PC-9 (cell line): ENCODE results near the gene CTAG1A. TPM values are rescaled to one million over a fixed set of nuclear protein-coding genes. Genes with fewer than 3 reads are reported as not detected.

Source experiments
- BruUV-seq: library from RNA; stranded (reverse); fragments of 400-500 nt; replicated peaks from 2 replicates; lab custom pipeline; 2021; lab: Mats Ljungman, UMichigan
- CTCF ChIA-PET: fragments of 300-600 bp; sonication (Branson Sonifier 250); formaldehyde crosslinking; loops from one replicate; lab custom pipeline; 2022; ENCODE audit warnings: antibody characterized with exemption; lab: Charles Lee
- POLR2A ChIA-PET: fragments of 300-600 bp; sonication (Branson Sonifier 250); formaldehyde crosslinking; loops from one replicate; lab custom pipeline; 2022; ENCODE audit warnings: antibody characterized with exemption; ENCODE audit not compliant: unreplicated experiment; lab: Charles Lee
- DNase-seq, 2 experiments: peaks; one replicate each; pipeline versions ENCODE4 v3.0.0 to v3.0.0-alpha.2; 2015 to 2022; ENCODE audit warnings: mixed read lengths in 1 of 2
- H2AFZ ChIP-seq: fragments of 200-600 bp; sonication (generic); 2 replicates; pipeline ENCODE4 v1.8.1; 2017; ENCODE audit warnings: antibody characterized with exemption
- H3F3A ChIP-seq: fragments of 200-600 bp; sonication (generic); 2 replicates; pipeline ENCODE4 v1.8.1; 2017; ENCODE audit warnings: antibody characterized with exemption, mild to moderate bottlenecking, low read depth; ENCODE audit not compliant: insufficient read depth
- H3K27ac ChIP-seq: fragments of 200-600 bp; sonication (generic); 2 replicates; pipeline ENCODE4 v1.6.1; 2016; ENCODE audit warnings: mixed run types
- H3K27me3 ChIP-seq: fragments of 200-600 bp; sonication (generic); 2 replicates; pipeline ENCODE4 v1.6.1; 2016; ENCODE audit warnings: low read depth, mixed run types; ENCODE audit not compliant: insufficient read depth
- H3K36me3 ChIP-seq: fragments of 200-600 bp; sonication (generic); 2 replicates; pipeline ENCODE4 v1.6.1; 2016; ENCODE audit warnings: low read depth, mixed run types
- H3K4me1 ChIP-seq: fragments of 200-600 bp; sonication (generic); replicated peaks from 2 replicates; pipeline ENCODE4 v1.6.1; 2016; ENCODE audit warnings: mixed run types; ENCODE audit not compliant: insufficient read depth
- H3K4me2 ChIP-seq: fragments of 200-600 bp; sonication (generic); 2 replicates; pipeline ENCODE4 v1.6.1; 2017; ENCODE audit warnings: mixed run types
- H3K4me3 ChIP-seq: fragments of 200-600 bp; sonication (generic); 2 replicates; pipeline ENCODE4 v1.6.1; 2016; ENCODE audit warnings: mixed run types
- H3K79me2 ChIP-seq: fragments of 200-600 bp; sonication (generic); 2 replicates; pipeline ENCODE4 v1.6.1; 2017; ENCODE audit warnings: low read depth, mixed run types
- H3K9me2 ChIP-seq: fragments of 200-600 bp; sonication (generic); 2 replicates; pipeline ENCODE4 v1.8.1; 2017; ENCODE audit warnings: mild to moderate bottlenecking; ENCODE audit not compliant: insufficient read depth
- H3K9me3 ChIP-seq: fragments of 200-600 bp; sonication (generic); 2 replicates; pipeline ENCODE4 v1.8.1; 2016; ENCODE audit warnings: low read depth; ENCODE audit not compliant: insufficient read depth
- H4K20me1 ChIP-seq: fragments of 200-600 bp; sonication (generic); 2 replicates; pipeline ENCODE4 v1.8.1; 2017; ENCODE audit not compliant: insufficient read depth
- CTCF ChIP-seq: fragments of 200-600 bp; sonication (generic); conservative IDR thresholded peaks from 2 replicates; pipeline ENCODE4 v1.6.1; 2017; ENCODE audit warnings: mixed run types, antibody characterized with exemption, mild to moderate bottlenecking, moderate library complexity
- EZH2 ChIP-seq: fragments of 200-600 bp; sonication (generic); IDR thresholded peaks from 2 replicates; pipeline ENCODE4 v1.8.0; 2017; ENCODE audit warnings: antibody characterized with exemption, low read depth
- intact Hi-C: fragments of 100-400 bp; cut with micrococcal nuclease; formaldehyde crosslinking; loops from one replicate; pipeline ENCODE4 v1.10.0; 2022; ENCODE audit not compliant: unreplicated experiment
- total RNA-seq: library from RNA; stranded (reverse); gene quantifications from 2 replicates; pipeline ENCODE4 v1.2.3, GENCODE V29; 2021

Gene CTAG1A
- total RNA-seq, 1 experiment from 2014 or later, result not detected

DNA sequence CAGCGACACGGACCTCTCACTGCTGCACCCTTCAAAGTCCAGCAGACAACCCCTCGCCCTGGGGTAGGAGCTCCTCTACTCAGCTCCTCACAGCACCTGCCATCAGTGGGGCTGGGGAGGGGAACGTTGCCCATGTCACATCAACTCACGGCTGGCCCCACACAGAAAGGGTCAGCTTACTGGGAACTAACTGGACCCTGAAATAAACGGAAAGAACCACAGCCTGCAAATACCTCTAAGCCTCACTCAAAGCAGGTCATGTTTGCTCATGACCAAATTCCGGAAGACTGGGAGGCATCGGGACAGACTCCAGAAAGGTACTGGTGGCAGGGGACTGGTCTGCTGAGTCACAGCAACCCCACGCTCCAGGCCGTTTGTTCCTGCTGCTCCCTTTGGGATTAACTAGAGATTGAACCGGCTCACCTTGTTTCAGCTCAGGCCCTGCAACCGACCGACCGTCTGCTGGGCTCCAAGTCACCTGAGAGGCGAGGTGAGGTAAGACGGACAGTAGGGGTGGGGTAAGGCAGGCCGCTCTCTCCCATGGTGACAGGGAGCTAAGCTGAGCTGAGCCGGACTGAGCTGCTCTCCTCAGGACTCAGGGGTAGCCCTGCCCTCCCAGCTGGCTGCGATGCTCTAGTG lies 43.9 kb upstream of the CTAG1A start:
- H3K4me1 ChIP-seq, result peaks cover 58% of the 10 kb centered on the region
- CTCF ChIA-PET, result interaction anchor here (1.0 kb wide), 1 partner anchor 168 kb away, joined by 3 read pairs; no protein-coding TSS in a partner anchor
- peak overlapping the region; percentile 99 for H3K4me2 ChIP-seq

DNA sequence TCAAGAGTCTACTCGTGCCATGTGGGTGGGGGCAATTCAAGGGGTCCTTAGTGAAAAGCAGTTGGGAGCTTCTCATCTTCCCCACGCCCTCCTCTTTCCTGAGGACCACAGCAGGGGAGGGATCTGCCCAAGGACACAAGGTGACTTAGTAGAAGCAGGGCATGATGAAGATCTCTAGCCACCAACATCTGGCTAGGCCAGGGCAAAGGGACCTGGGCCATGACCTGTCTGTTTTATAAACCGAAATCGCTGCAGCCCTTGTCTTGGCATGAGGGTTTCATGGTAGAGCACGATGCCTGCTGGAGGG lies 43.4 kb upstream of the CTAG1A start:
- Histone ChIP-seq H3K4me2 (peak overlapping the region; percentile 99), H2AFZ (no peak overlapping the region), H4K20me1 (peaks cover 8% of the 10 kb centered on the region), H3K36me3 (peaks cover 45% of the 10 kb centered on the region), H3K27me3 (no peaks in the 10 kb centered on the region), H3K79me2 (peaks cover 83% of the 10 kb centered on the region), H3K4me1 (peaks cover 58% of the 10 kb centered on the region), H3K9me2 (no peaks in the 10 kb centered on the region), H3K27ac (peak overlapping the region; percentile 100), H3K4me3 (peak overlapping the region; percentile 52; the same call in 1 of the 2 replicates), H3F3A (peaks cover 94% of the 10 kb centered on the region), H3K9me3 (no peaks in the 10 kb centered on the region)
- TF ChIP-seq EZH2 (no peak), CTCF (no peak)
- no TSS peak for BruUV-seq
- intact Hi-C loops, result loop anchor here (1.0 kb wide), 1 partner anchor 51 kb away; the partner anchor contains the start of gene SLC10A3
- POLR2A ChIA-PET, result interaction anchor here (0.5 to 2.0 kb wide), 8 partner anchors 10 to 176 kb away, joined by 3 to 18 read pairs (median 8); partner anchors contain the start of gene SLC10A3
- CTCF ChIA-PET, result interaction anchor here (1.0 kb wide), 1 partner anchor 168 kb away, joined by 3 read pairs; no protein-coding TSS in a partner anchor
- DNase-seq, result no peak

More for the DNA sequence above, 43.9 kb upstream of the CTAG1A start:
- peak overlapping the region; percentile 100 for H3K27ac ChIP-seq
- TF ChIP-seq EZH2, result no peak
- peak overlapping the region; percentile 52; the same call in 1 of the 2 replicates for H3K4me3 ChIP-seq
- H3K36me3 ChIP-seq, result peaks cover 42% of the 10 kb centered on the region
- H4K20me1 ChIP-seq, result peaks cover 8% of the 10 kb centered on the region
- no TSS peak for BruUV-seq
- H3K9me3 ChIP-seq, result no peaks in the 10 kb centered on the region
- POLR2A ChIA-PET, result interaction anchor here (0.5 to 2.0 kb wide), 11 partner anchors 9 to 176 kb away, joined by 3 to 18 read pairs (median 7); partner anchors contain the start of gene SLC10A3
- intact Hi-C loops, result loop anchor here (1.0 kb wide), 1 partner anchor 51 kb away; the partner anchor contains the start of gene SLC10A3
- H3K79me2 ChIP-seq, result peaks cover 83% of the 10 kb centered on the region
- no peaks in the 10 kb centered on the region for H3K27me3 ChIP-seq
- DNase-seq, result peak; percentile 93 to 97
- peaks cover 94% of the 10 kb centered on the region for H3F3A ChIP-seq
- H2AFZ ChIP-seq, result no peak overlapping the region
- H3K9me2 ChIP-seq, result no peaks in the 10 kb centered on the region

GRCh38 chrX:154541896-154542722 lies 42.8 kb upstream of the CTAG1A start:
- intact Hi-C loops, result loop anchor here (1.0 kb wide), 1 partner anchor 52 kb away; the partner anchor contains the start of gene SLC10A3
- Histone ChIP-seq H3K9me2 (no peaks in the 10 kb centered on the region), H3K9me3 (no peaks in the 10 kb centered on the region), H2AFZ (no peak overlapping the region), H3K36me3 (peaks cover 45% of the 10 kb centered on the region), H3K4me2 (peak overlapping the region; percentile 99), H3K79me2 (peaks cover 78% of the 10 kb centered on the region), H3K27me3 (no peaks in the 10 kb centered on the region), H3F3A (peaks cover 88% of the 10 kb centered on the region), H3K4me3 (peak overlapping the region; percentile 99), H4K20me1 (peaks cover 5% of the 10 kb centered on the region), H3K27ac (peak overlapping the region; percentile 100), H3K4me1 (peaks cover 58% of the 10 kb centered on the region)
- no TSS peak for BruUV-seq
- ChIA-PET CTCF (interaction anchor here (1.0 to 1.1 kb wide), 2 partner anchors 169 kb away, joined by 3 read pairs; no protein-coding TSS in a partner anchor), POLR2A (interaction anchor here (0.5 to 2.0 kb wide), 14 partner anchors 10 to 838 kb away, joined by 3 to 18 read pairs (median 4); partner anchors contain the start of gene SLC10A3)
- TF ChIP-seq CTCF, result no peak
- TF ChIP-seq EZH2, result no peak
- DNase-seq, result peak; percentile 93 to 97
